ENCODE measurements around the gene MTARC1.

DNA sequence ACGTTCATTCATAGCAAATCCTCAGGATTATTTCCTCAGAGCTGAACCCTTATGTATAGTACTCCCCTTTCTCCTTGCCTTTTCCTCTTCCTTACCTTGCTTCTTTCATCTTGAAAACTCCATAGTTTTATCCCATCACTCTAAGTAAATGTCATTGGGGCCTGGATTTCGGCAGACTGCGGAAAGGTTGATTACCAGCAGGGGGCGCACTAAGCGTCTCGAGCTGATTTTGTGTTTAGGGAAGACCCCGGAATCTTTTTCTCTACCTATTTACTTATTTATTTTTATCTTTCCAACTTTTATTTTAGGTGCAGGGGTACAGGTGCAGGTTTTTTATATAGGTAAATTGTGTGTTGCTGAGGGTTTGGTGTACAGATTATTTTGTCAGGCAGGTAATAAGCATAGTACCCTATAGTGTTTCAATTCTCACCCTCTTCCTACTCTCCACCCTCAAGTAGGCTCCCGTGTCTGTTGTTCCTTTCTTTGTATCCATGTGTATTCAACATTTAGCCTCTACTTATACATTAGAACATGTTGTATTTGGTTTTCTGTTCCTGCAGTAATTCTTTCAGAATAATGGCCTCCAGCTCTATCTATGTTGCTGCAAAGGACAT lies 11.4 kb upstream of the MTARC1 start:
- TF ChIP-seq SP1 (IDR thresholded peaks at IDR 0.05; ENCODE audit: low read depth) (no peak), EZH2 (IDR thresholded peaks at IDR 0.05) (no peak), POLR2AphosphoS5 (IDR thresholded peaks at IDR 0.05; ENCODE audit: low read depth, low read length) (no peak), POLR2A (IDR thresholded peaks at IDR 0.05; ENCODE audit: borderline replicate concordance, extremely low read depth, insufficient read depth, insufficient read length) (no peak), RAD21 (IDR thresholded peaks at IDR 0.05; ENCODE audit: low read depth) (peak; percentile 23; the same call in 1 of the 2 replicates)
- TF ChIP-seq, protein P1, sequence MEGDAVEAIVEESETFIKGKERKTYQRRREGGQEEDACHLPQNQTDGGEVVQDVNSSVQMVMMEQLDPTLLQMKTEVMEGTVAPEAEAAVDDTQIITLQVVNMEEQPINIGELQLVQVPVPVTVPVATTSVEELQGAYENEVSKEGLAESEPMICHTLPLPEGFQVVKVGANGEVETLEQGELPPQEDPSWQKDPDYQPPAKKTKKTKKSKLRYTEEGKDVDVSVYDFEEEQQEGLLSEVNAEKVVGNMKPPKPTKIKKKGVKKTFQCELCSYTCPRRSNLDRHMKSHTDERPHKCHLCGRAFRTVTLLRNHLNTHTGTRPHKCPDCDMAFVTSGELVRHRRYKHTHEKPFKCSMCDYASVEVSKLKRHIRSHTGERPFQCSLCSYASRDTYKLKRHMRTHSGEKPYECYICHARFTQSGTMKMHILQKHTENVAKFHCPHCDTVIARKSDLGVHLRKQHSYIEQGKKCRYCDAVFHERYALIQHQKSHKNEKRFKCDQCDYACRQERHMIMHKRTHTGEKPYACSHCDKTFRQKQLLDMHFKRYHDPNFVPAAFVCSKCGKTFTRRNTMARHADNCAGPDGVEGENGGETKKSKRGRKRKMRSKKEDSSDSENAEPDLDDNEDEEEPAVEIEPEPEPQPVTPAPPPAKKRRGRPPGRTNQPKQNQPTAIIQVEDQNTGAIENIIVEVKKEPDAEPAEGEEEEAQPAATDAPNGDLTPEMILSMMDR (IDR thresholded peaks at IDR 0.05 in 2 of 3, conservative IDR thresholded peaks at IDR 0.05 in 1 of 3; ENCODE audit: borderline replicate concordance in 1 of 3, insufficient read depth in 1 of 3, low read depth in 2 of 3, low read length in 2 of 3): peak; percentile 41 to 96 (median 83); a peak in 5 of 6 replicates
- TF ChIP-seq, protein P2, sequence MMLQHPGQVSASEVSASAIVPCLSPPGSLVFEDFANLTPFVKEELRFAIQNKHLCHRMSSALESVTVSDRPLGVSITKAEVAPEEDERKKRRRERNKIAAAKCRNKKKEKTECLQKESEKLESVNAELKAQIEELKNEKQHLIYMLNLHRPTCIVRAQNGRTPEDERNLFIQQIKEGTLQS (IDR thresholded peaks at IDR 0.05): no peak
